HG03571 (cell line): ENCODE measurements around the gene OR52K2.
"Not testable (repeated sequence)": the region's sequence is repeated elsewhere in the genome, so short reads cannot be mapped to it uniquely, and the experiment has no call there.

Source experiments
- ATAC-seq: cut with Tn5 transposase; IDR thresholded peaks from one replicate; pipeline ENCODE4 v1.9.1; 2021; ENCODE audit not compliant: unreplicated experiment

The OR52K2 gene

GRCh38 chr11:4480577-4481239, 31.6 kb downstream of the OR52K2 start:
- no peak for ATAC-seq

- no peak for ATAC-seq
These were observed 32.1 kb downstream of the OR52K2 start for GRCh38 chr11:4481240-4481582.

GRCh38 chr11:4482445-4482844, 33.4 kb downstream of the OR52K2 start, which contains the start of gene OR52K1:
Gene OR52K1, plus strand, starts transcription at chr11:4482646. Its CDS starts 6,255 bp downstream, at chr11:4488901.
- no peak for ATAC-seq

GRCh38 chr11:4484310-4484709, 35.2 kb downstream of the OR52K2 start:
- ATAC-seq: no peak

GRCh38 chr11:4491405-4491804, 42.3 kb downstream of the OR52K2 start:
- not testable (repeated sequence) for ATAC-seq

GRCh38 chr11:4491878-4492606, 42.9 kb downstream of the OR52K2 start:
- no peak for ATAC-seq

GRCh38 chr11:4493480-4493818, 44.4 kb downstream of the OR52K2 start:
- no peak for ATAC-seq

- no peak for ATAC-seq
These were observed 46.4 kb downstream of the OR52K2 start for GRCh38 chr11:4495487-4495886.

- no peak for ATAC-seq
These were observed 46.9 kb downstream of the OR52K2 start for GRCh38 chr11:4495986-4496385.

GRCh38 chr11:4496557-4497248, 47.6 kb downstream of the OR52K2 start:
- no peak for ATAC-seq
